Measurements from ENCODE around the gene HMGN3.
"Not testable (repeated sequence)": the region's sequence is repeated elsewhere in the genome, so short reads cannot be mapped to it uniquely, and the experiment has no call there.

HMGN3 gene

DNA sequence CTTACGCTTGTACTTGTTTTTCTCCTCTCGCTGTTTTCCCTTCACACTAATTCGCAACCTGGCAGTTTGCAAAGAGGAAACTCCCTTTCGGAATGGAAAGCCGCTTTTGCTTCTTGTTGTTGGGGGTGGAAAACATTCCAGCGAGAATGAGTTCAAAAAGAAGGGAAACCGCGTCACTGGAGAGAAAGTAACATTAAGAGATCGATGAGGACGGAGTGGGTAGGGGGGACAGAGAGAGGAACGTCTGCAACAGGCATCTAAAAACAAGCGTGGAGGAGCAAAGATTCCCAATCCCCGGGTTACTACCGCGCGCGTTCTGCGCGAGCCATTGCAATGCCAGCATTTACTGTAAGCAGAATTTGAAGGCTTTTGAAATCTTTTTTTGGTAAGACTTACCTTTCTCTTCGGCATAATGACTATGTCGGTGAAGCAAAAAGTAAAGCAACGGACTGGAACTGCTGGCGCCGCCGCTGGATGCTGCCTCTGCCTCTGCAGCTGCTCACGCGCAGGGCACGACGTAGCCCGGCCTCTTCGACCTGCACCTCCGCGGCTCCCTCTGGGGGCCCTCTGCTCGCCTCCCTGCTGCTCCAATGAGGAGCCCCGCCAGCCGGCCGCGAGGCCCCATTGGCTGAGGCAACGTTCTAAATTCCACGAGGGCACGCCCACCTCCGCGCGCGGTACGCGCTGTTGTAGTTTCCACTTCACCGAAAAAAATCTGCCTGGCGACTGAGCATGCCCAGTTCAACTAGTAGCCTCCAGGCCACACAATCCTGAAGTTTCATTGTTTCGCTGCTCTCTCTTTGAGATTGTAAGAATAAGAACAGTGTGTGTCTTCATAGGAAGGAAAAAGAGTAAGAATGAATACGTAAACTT lies at the start of gene HMGN3:
Gene HMGN3, minus strand, starts transcription at position 533 of the 873 bp plus-strand sequence.
- no peaks in the 10 kb centered on the region for H3K36me3 ChIP-seq (ENCODE audit: insufficient read depth, low read length)

DNA sequence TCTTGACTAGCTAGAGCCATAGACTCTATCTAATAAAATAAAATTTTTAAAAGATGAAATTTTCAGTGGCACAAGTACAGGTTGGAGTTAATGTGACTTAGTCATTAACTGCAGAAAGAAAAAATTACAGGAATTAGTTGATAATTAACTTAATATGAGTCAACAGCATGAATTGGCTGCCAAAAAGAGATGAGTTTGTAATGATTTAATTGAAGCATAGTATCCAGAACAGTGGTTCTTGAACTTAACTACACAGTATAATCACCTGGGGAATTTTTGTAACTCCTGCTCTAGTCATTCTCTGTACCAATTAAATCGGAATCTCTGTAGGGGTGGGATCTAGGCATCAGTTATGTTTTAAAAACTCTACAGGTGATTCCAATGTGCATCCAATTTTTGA lies 46.3 kb upstream of the HMGN3 start:
- Histone ChIP-seq H3K4me1 (ENCODE audit: insufficient read depth, low read length) (no peaks in the 10 kb centered on the region), H3K9me3 (ENCODE audit: low read length) (no peaks in the 10 kb centered on the region)

More for the DNA sequence above, at the start of gene HMGN3:
- Histone ChIP-seq H3K27ac (ENCODE audit: low read depth, low read length) (peak within 1 kb of the TSS; percentile 93), H3K4me3 (ENCODE audit: low read depth in 1 of 2, low read length in 2 of 2) (peak within 1 kb of the TSS; percentile 84), H3K4me1 (ENCODE audit: insufficient read depth, low read length) (peaks cover 18% of the 10 kb centered on the region), H3K27me3 (ENCODE audit: control insufficient read depth in 1 of 2, insufficient read depth in 2 of 2, low read length in 2 of 2) (no peaks in the 10 kb centered on the region), H3K9me3 (ENCODE audit: low read length) (no peaks in the 10 kb centered on the region), H3K9ac (ENCODE audit: low read length) (peak within 1 kb of the TSS; percentile 81)

DNA sequence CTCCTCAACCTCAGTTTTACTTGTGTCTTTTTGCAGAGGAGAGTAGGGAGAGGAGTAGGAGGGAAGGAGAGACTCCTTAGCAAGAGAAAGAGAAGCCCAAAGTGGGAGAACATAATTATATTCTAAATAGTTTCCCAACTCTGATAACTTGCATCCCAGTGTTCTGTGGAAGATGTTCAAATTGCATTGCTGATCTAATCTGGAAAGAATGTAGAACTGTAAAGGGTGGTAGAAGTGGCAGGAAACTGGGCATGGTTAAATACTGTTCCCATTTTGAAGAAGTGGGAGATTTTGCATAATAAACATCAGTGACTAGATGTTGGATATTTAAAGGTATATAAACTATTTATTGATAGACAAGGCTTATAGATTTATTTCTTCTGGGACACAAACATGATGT lies 42.6 kb upstream of the HMGN3 start:
- no peak overlapping the region for H3K4me3 ChIP-seq (ENCODE audit: low read depth in 1 of 2, low read length in 2 of 2)
- no peaks in the 10 kb centered on the region for H3K36me3 ChIP-seq (ENCODE audit: insufficient read depth, low read length)
- H3K9me3 ChIP-seq (ENCODE audit: low read length) = no peaks in the 10 kb centered on the region
- no peak overlapping the region for H3K27ac ChIP-seq (ENCODE audit: low read depth, low read length)
- H3K4me1 ChIP-seq (ENCODE audit: insufficient read depth, low read length) = no peaks in the 10 kb centered on the region
- no peak overlapping the region for H3K9ac ChIP-seq (ENCODE audit: low read length)
- H3K27me3 ChIP-seq (ENCODE audit: control insufficient read depth in 1 of 2, insufficient read depth in 2 of 2, low read length in 2 of 2) = no peaks in the 10 kb centered on the region

More for the DNA sequence above, 46.3 kb upstream of the HMGN3 start:
- H3K27me3 ChIP-seq (ENCODE audit: control insufficient read depth in 1 of 2, insufficient read depth in 2 of 2, low read length in 2 of 2) = no peaks in the 10 kb centered on the region
- no peaks in the 10 kb centered on the region for H3K36me3 ChIP-seq (ENCODE audit: insufficient read depth, low read length)
- no peak overlapping the region for H3K4me3 ChIP-seq (ENCODE audit: low read depth in 1 of 2, low read length in 2 of 2)
- no peak overlapping the region for H3K27ac ChIP-seq (ENCODE audit: low read depth, low read length)
- H3K9ac ChIP-seq (ENCODE audit: low read length) = no peak overlapping the region

DNA sequence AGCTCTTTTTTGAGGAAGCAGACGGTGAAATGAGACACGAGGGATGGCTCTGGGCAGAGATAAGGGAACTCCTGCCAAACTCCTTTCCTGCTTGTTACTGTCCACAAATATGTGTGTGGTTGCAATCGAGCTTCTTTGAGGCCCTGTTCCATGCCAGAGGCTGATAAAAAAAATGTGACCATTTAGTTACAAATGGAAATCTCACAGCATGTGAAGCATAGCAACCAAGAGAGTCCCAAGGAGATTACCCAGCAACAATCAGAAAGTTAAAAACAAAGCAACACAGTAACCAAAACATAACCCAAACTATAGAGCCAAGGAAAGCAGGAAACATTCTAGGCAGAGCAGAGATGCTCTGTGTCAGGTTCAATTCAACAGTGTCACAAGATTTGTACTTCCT lies 35.4 kb upstream of the HMGN3 start:
- Histone ChIP-seq H3K27me3 (ENCODE audit: control insufficient read depth in 1 of 2, insufficient read depth in 2 of 2, low read length in 2 of 2) (no peaks in the 10 kb centered on the region), H3K9ac (ENCODE audit: low read length) (no peak overlapping the region), H3K36me3 (ENCODE audit: insufficient read depth, low read length) (no peaks in the 10 kb centered on the region), H3K27ac (ENCODE audit: low read depth, low read length) (peak overlapping the region; percentile 37), H3K4me1 (ENCODE audit: insufficient read depth, low read length) (peaks cover 7% of the 10 kb centered on the region), H3K4me3 (ENCODE audit: low read depth in 1 of 2, low read length in 2 of 2) (no peak overlapping the region), H3K9me3 (ENCODE audit: low read length) (no peaks in the 10 kb centered on the region)

DNA sequence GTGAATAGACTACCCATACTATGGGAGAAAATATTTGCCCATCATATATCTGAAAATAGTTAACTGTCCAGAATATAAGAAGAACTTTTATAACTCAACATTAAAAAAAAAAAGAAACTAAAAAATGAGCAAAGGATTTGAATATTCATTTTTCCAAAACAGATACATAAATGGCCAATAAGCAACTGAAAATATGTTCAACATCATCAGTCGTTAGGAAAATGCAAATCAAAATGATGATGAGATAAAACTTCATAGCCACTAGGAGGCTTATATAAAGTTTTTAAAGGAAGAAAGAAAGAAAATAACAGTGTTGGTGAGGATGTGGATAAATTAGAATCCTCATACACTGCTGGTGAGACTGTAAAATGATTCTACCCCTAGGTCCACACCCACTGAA lies 32.6 kb upstream of the HMGN3 start:
- Histone ChIP-seq H3K36me3 (ENCODE audit: insufficient read depth, low read length) (no peaks in the 10 kb centered on the region), H3K9ac (ENCODE audit: low read length) (no peak overlapping the region), H3K27me3 (ENCODE audit: control insufficient read depth in 1 of 2, insufficient read depth in 2 of 2, low read length in 2 of 2) (no peaks in the 10 kb centered on the region), H3K4me1 (ENCODE audit: insufficient read depth, low read length) (peaks cover 7% of the 10 kb centered on the region), H3K9me3 (ENCODE audit: low read length) (no peaks in the 10 kb centered on the region), H3K27ac (ENCODE audit: low read depth, low read length) (no peak overlapping the region), H3K4me3 (ENCODE audit: low read depth in 1 of 2, low read length in 2 of 2) (no peak overlapping the region)

DNA sequence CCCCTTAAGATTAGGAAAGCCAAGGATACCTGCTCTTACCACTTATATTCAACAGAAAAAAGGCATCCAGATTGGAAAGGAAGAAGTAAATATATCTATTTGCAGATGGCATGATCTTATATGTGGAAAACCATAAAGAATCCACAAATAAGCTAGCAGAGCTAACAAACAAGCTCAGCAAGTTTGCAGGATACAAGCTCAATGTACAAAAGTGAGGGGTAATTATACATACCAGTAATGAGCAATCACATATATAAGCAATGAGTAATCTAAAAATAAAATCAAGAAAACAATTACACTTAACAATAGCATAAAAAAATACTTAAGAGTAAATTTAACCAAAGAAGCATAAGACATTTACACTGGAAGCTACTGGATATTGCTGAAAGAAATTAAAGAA lies 31.6 kb upstream of the HMGN3 start:
- no peak overlapping the region for H3K9ac ChIP-seq (ENCODE audit: low read length)
- H3K27ac ChIP-seq (ENCODE audit: low read depth, low read length) = no peak overlapping the region
- no peaks in the 10 kb centered on the region for H3K27me3 ChIP-seq (ENCODE audit: control insufficient read depth in 1 of 2, insufficient read depth in 2 of 2, low read length in 2 of 2)
- H3K9me3 ChIP-seq (ENCODE audit: low read length) = no peaks in the 10 kb centered on the region
- no peak overlapping the region for H3K4me3 ChIP-seq (ENCODE audit: low read depth in 1 of 2, low read length in 2 of 2)
- H3K4me1 ChIP-seq (ENCODE audit: insufficient read depth, low read length) = peaks cover 7% of the 10 kb centered on the region
- no peaks in the 10 kb centered on the region for H3K36me3 ChIP-seq (ENCODE audit: insufficient read depth, low read length)

DNA sequence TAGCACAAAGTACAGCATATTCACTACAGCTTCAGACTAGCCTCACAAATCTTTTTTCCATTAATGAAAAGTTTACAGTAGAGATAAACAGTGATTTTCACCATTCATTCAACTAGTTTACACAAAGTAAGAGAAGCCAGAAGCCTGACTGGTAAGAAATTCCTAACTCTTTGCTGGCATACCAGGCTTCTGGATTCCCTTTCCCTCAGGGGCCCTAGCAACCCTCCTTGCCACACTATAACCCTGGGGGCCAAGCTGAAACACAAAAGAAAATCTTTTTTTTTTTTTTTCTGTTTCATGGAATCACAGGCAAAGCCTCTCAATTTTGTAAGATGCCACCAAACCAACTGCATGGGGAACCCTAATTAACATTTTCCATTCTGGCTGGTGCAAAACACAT lies 28.9 kb upstream of the HMGN3 start:
- no peak overlapping the region for H3K27ac ChIP-seq (ENCODE audit: low read depth, low read length)
- no peaks in the 10 kb centered on the region for H3K4me1 ChIP-seq (ENCODE audit: insufficient read depth, low read length)
- no peak overlapping the region for H3K9ac ChIP-seq (ENCODE audit: low read length)
- no peaks in the 10 kb centered on the region for H3K36me3 ChIP-seq (ENCODE audit: insufficient read depth, low read length)
- no peaks in the 10 kb centered on the region for H3K27me3 ChIP-seq (ENCODE audit: control insufficient read depth in 1 of 2, insufficient read depth in 2 of 2, low read length in 2 of 2)
- no peak overlapping the region for H3K4me3 ChIP-seq (ENCODE audit: low read depth in 1 of 2, low read length in 2 of 2)
- no peaks in the 10 kb centered on the region for H3K9me3 ChIP-seq (ENCODE audit: low read length)

DNA sequence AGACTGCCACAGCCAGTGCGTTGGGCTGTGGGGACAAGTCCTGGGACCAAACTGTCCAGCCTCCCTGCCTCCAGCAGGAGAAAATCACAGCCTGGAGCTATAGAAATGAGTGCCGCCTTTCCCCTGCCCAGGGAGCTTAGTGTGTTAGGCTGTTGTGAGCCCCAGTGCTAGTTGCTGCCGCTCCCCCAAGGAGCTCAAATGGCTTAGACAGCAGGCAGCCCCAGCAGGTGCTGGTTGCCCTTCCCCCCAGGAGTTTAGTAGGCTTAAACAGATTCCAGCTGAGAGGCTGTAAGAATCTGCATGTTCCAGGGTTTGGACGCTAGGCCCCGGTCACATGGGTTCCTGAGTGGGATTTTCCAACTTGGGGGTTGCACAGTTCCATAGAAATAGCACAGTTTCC lies 27.2 kb upstream of the HMGN3 start:
- Histone ChIP-seq H3K27ac (ENCODE audit: low read depth, low read length) (no peak overlapping the region), H3K4me1 (ENCODE audit: insufficient read depth, low read length) (no peaks in the 10 kb centered on the region), H3K27me3 (ENCODE audit: control insufficient read depth in 1 of 2, insufficient read depth in 2 of 2, low read length in 2 of 2) (no peaks in the 10 kb centered on the region), H3K36me3 (ENCODE audit: insufficient read depth, low read length) (no peaks in the 10 kb centered on the region), H3K9ac (ENCODE audit: low read length) (no peak overlapping the region), H3K4me3 (ENCODE audit: low read depth in 1 of 2, low read length in 2 of 2) (no peak overlapping the region), H3K9me3 (ENCODE audit: low read length) (no peaks in the 10 kb centered on the region)

DNA sequence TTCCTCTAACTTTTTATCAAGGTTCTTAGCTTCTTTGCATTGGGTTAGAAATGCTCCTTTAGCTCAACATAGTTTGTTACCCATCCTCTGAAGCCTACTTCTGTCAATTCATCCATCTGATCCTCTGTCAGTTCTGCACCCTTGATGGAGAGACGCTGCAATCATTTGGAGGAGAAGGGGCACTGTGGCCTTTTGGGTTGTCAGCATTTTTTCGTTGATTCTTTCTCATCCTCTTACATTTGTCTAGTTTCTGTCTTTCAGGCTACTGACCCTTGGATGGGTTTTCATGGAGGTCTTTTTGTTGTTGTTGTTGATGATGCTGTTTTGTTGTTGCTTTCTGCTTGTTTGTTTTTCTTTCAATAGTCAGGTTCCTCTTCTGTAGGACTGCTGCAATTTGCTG lies 26.3 kb upstream of the HMGN3 start:
- Histone ChIP-seq H3K9ac (ENCODE audit: low read length) (no peak overlapping the region), H3K27me3 (ENCODE audit: control insufficient read depth in 1 of 2, insufficient read depth in 2 of 2, low read length in 2 of 2) (no peaks in the 10 kb centered on the region), H3K4me3 (ENCODE audit: low read depth in 1 of 2, low read length in 2 of 2) (no peak overlapping the region), H3K27ac (ENCODE audit: low read depth, low read length) (no peak overlapping the region), H3K36me3 (ENCODE audit: insufficient read depth, low read length) (no peaks in the 10 kb centered on the region), H3K4me1 (ENCODE audit: insufficient read depth, low read length) (no peaks in the 10 kb centered on the region), H3K9me3 (ENCODE audit: low read length) (no peaks in the 10 kb centered on the region)

DNA sequence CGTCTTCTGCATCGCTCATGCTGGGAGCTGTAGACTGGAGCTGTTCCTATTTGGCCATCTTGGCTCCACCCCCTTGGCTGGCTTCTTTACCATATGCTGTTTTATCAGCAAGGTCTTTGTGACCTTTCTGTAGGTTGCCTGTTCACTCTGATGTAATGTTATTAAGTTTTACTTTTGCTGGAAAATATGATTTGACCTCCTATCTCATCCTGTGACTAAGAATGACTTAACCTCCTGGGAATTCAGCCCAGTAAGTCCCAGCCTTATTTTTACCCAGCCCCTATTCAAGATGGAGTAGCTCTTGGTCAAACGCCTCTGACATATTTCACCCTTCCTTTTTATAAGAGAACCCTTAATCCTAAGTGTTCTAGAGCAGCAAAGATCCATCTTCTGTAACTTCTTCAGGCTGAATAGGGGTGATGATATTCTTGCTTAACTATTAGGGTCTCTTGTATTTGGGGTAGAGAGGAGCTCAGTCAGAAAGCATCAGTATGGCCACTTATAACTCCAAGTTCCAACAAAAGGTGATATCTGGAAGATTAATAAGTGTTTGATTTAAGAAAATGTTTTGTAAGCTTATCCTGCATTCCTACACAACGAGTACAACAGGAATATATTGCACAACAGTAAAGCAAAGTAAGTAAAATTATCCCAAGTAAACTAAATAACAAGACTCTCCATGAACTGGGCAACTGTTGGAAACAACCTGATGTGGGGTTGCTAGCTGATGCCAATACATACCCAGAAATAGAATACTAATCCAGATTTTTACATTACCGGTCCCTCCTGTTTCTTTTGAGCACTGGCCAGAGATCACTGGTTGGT lies 23.1 kb upstream of the HMGN3 start:
- Histone ChIP-seq H3K27me3 (ENCODE audit: control insufficient read depth in 1 of 2, insufficient read depth in 2 of 2, low read length in 2 of 2) (no peaks in the 10 kb centered on the region), H3K4me1 (ENCODE audit: insufficient read depth, low read length) (no peaks in the 10 kb centered on the region), H3K4me3 (ENCODE audit: low read depth in 1 of 2, low read length in 2 of 2) (no peak overlapping the region), H3K9ac (ENCODE audit: low read length) (no peak overlapping the region), H3K27ac (ENCODE audit: low read depth, low read length) (no peak overlapping the region), H3K9me3 (ENCODE audit: low read length) (no peaks in the 10 kb centered on the region), H3K36me3 (ENCODE audit: insufficient read depth, low read length) (no peaks in the 10 kb centered on the region)

DNA sequence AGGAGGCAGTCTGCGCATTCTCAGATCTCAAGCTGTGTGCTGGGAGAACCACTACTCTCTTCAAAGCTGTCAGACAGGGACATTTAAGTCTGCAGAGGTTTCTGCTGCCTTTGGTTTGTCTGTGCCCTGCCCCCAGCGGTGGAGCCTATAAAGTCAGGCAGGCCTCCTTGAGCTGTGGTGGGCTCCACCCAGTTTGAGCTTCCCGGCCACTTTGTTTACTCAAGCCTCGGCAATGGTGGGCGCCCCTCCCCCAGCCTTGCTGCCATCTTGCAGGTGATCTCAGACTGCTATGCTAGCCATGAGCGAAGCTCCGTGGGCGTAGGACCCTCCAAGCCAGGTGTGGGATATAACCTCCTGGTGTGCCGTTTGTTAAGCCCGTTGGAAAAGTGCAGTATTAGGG lies 22.3 kb upstream of the HMGN3 start:
- not testable (repeated sequence) for H3K9me3 ChIP-seq (ENCODE audit: low read length); H3K27ac ChIP-seq (ENCODE audit: low read depth, low read length); H3K9ac ChIP-seq (ENCODE audit: low read length); H3K4me1 ChIP-seq (ENCODE audit: insufficient read depth, low read length); H3K4me3 ChIP-seq (ENCODE audit: low read depth in 1 of 2, low read length in 2 of 2); H3K36me3 ChIP-seq (ENCODE audit: insufficient read depth, low read length); H3K27me3 ChIP-seq (ENCODE audit: control insufficient read depth in 1 of 2, insufficient read depth in 2 of 2, low read length in 2 of 2)

Measured in muscle layer of colon (tissue), 2 donors.